ENCODE results near the gene TASP1.

DNA sequence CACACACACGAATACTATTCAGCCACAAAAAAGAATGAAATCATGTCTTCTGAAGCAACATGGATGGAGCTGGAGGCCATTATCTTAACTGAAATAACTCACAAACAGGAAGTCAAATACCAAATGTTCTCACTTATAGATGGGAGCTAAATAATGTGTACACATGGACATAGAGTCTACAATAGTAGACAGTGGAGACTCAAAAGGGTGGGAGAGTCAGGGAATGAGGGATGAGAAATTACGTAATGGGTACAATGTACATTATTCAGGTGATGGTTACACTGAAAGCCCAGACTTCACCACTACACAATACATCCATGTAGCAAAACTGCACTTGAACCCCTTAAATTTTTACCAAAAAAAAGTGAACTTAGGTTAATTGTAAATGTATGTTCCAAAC is 160.4 kb downstream of the TASP1 start:
- TF ChIP-seq CTCF (IDR thresholded peaks at IDR 0.05; ENCODE audit: low read depth, low read length, missing input control) (no peak), JUND (IDR thresholded peaks at IDR 0.05) (no peak), REST (IDR thresholded peaks at IDR 0.05) (no peak)
